GM18909 (cell line): Measurements from ENCODE around the gene FAM25A.

Source experiments
- ATAC-seq: cut with Tn5 transposase; IDR thresholded peaks from one replicate; pipeline ENCODE4 v1.9.1; 2021; ENCODE audit warnings: mild to moderate bottlenecking; ENCODE audit not compliant: unreplicated experiment, poor library complexity

Gene FAM25A

DNA sequence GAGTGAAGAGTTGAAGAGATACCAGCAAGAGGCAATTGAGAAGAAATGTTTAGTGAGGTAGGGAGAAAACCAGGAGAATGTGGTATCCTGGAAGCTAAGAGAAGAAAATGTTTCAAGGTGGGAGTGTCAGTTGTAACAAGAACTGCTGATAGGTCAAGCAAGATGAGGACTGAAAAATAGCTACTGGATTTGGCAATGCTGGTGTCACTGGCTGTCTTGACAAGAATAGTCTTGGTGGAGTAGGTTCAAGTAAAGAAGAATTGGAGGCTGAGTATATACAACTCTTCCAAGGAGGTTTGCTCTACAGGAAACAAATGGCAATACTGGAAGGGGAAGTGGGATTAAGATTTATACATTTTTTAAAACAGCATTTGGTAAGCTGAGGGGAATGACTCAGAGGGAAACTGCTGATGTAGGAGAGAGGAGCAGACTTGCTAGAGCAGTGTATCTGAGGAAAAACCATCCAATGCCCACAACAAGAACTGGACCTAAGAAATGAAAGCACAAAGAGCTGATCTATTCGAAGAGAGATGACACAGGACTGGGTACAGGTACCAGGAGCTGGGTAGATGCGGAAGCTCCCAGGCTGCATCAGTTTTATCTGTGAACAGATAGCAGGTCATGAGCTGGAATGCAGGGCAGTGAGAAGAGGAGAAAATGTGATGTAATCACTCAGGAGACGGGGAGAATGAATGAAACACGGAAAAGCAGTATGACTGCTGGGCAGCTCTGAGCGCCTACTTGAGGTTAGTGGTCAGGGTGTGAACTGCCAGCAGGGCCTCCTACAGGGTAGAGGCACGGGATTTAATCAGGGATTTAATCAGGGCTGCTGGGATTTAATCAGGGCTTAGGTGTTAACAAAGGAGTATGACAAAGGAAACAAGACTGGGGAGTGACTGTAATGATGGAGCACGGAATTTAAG, 34.5 kb downstream of the FAM25A start:
- ATAC-seq: no peak

GRCh38 chr10:87058171-87058570, 38.1 kb downstream of the FAM25A start:
- ATAC-seq: no peak

DNA sequence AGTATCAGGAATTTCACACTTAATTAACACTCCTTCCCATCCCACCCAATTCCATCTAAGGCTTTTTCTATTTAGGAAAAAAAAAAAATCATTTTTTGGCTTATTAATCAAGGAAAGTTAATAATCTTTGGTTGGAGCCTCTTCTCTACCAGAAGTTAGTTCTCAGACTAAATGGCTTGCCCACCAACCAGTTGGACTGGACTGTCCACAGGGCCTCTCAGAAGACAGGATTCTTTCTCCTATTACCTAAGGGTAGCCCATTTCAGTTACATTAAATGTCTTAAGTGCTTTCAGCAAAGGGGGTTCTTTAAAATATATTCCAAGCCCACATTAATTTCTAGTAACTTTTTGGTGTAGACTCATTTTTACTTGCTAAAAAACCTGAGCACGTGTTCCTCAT, 39.3 kb downstream of the FAM25A start:
- ATAC-seq: no peak

- ATAC-seq: no peak
Measured at GRCh38 chr10:87060280-87060928, 40.3 kb downstream of the FAM25A start.

DNA sequence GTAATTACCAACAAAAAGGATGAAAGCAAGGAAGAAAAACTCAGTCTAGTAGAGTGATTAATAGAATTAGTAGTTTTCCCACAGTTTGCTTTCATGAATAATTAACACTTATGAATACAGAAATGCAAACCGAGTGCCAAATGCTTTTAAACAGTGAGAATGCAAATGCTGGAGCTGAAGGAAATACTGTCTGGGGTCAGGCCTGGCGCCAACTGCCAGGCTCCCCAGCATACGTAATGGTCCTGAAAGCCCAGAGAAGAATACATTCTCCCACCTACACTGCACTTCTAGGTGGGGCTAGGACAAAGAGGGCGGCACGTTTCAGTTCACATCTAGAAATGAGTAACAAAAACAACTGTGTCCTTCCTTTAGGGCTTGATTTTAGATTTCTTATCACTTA, 44.6 kb downstream of the FAM25A start:
- no peak for ATAC-seq

DNA sequence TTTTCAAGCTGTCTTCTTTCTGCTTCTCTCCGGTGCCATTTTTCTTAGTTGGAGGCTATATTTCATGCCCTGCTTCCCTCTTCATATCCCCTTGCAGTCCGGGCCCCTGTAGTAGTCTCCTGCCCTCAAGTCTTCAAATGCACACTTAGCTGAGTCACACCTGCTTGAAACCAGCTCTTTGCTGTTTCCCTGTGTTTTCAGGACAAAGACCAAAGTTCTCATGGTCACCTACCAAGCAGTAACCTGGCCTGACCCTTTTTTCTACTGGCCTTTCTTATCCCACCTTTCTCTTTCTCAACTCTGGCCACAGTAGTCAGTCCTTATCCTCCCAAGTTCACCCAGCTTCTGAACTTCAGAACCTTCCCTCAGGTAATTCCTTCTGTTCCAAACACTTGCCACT, 46.1 kb downstream of the FAM25A start:
- no peak for ATAC-seq

DNA sequence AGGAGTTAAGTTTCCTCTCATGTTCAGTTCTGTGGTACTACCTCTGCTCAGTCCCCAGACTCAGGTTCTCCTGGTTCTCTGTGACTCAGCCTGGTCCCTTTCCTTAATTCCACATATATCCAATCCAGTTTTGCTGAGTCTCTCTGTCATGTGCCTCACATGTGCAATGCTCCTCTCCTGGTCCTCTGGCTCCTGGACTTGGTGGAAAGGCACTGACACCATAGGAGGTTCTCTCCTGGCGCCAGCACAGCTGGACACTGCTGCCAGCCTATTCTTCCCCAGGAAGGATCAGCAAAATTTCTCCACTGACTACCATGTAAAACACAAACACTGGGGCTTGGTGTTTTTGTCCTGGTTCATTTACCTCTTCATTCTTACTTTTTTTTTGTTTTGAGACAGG, 46.8 kb downstream of the FAM25A start:
- ATAC-seq: no peak

DNA sequence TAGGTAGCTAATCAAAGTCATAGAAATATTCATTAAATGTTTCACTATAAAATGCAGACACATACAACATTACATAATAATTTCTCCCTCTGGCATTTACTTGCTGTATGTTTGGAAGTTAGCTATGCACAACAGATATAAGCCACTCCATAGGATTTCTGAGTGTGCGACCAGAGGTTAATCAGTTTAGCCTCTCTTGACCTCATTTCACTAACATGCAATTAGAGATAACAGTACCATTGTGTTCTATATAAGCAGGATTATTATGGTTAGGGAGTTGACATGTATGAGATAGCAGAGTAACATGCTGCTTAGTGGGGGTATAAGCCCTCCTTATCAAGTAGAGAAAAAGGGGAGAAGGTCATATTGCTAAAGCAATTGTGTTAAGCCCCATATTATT, 48.2 kb downstream of the FAM25A start:
- no peak for ATAC-seq

- ATAC-seq: no peak
Measured at GRCh38 chr10:87072449-87072848, 52.4 kb downstream of the FAM25A start.
